ENCODE results near the gene IRF5. TPM values are rescaled to one million over a fixed set of nuclear protein-coding genes. Genes with fewer than 3 reads are reported as not detected.
A peak's percentile ranks its signal among the peaks of the same experiment; 100 is the strongest.

The IRF5 gene
- total RNA-seq, 1 donor from 2014 or later = 29.4 TPM

DNA sequence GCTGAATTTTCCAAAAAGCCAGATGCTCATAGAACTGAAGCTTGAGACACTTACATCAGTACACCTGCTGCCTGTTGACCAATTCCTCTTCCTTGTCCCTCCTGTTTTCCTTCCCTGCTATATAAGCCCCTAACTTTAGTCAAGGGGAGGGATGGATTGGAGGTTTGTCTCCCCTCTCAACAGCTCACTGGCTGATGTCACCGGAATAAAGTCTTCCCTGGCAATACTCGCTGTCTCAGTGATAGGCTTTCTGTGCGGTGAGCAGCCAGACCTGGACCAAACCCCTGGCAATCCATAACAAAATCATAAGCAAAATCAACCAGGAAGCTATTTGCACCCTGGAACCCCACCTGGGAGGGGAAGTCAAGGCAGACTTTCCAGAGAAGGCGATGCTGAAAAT is 929 bp upstream of the IRF5 start:
- TF ChIP-seq, protein P1, sequence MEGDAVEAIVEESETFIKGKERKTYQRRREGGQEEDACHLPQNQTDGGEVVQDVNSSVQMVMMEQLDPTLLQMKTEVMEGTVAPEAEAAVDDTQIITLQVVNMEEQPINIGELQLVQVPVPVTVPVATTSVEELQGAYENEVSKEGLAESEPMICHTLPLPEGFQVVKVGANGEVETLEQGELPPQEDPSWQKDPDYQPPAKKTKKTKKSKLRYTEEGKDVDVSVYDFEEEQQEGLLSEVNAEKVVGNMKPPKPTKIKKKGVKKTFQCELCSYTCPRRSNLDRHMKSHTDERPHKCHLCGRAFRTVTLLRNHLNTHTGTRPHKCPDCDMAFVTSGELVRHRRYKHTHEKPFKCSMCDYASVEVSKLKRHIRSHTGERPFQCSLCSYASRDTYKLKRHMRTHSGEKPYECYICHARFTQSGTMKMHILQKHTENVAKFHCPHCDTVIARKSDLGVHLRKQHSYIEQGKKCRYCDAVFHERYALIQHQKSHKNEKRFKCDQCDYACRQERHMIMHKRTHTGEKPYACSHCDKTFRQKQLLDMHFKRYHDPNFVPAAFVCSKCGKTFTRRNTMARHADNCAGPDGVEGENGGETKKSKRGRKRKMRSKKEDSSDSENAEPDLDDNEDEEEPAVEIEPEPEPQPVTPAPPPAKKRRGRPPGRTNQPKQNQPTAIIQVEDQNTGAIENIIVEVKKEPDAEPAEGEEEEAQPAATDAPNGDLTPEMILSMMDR (IDR thresholded peaks at IDR 0.05) = no peak
- no peak overlapping the region for H3K27ac ChIP-seq
- DNase-seq = no peak
- H3K4me3 ChIP-seq = no peak overlapping the region
- intact Hi-C loops (cut with DNase I) = no loop called here
- peaks cover 15% of the 10 kb centered on the region for H3K27me3 ChIP-seq
- no peak for ATAC-seq
- peaks cover 3% of the 10 kb centered on the region for H3K4me1 ChIP-seq
- no peaks in the 10 kb centered on the region for H3K9me3 ChIP-seq
- no peaks in the 10 kb centered on the region for H3K36me3 ChIP-seq

DNA sequence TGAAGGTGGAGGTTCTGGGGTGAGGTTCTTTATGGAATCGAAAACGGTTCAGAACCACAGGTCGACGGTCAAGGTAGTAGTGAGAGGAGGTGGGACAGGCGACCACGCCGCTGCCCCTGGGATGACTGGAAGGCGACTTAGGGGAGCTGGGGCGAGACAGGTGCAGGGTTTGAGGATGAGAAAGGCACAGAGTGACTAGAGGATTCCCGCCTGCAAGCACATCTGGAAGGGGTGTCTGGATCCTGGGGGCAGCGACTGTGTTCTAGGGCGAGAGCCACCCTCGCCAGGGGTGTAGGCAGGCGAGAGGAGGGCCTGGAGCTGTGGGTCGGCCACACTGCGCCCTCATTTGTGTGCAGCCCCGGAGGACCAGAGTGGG is 468 bp upstream of the IRF5 start:
- peaks cover 15% of the 10 kb centered on the region for H3K27me3 ChIP-seq
- peaks cover 3% of the 10 kb centered on the region for H3K4me1 ChIP-seq
- H3K9me3 ChIP-seq = no peaks in the 10 kb centered on the region
- H3K4me3 ChIP-seq = peak overlapping the region; percentile 60
- ATAC-seq (no peak), DNase-seq (peak; percentile 63)
- intact Hi-C loops (cut with DNase I) = no loop called here
- H3K27ac ChIP-seq = peak overlapping the region; percentile 68
- no peaks in the 10 kb centered on the region for H3K36me3 ChIP-seq
- TF ChIP-seq, protein P1 (IDR thresholded peaks at IDR 0.05) = no peak

DNA sequence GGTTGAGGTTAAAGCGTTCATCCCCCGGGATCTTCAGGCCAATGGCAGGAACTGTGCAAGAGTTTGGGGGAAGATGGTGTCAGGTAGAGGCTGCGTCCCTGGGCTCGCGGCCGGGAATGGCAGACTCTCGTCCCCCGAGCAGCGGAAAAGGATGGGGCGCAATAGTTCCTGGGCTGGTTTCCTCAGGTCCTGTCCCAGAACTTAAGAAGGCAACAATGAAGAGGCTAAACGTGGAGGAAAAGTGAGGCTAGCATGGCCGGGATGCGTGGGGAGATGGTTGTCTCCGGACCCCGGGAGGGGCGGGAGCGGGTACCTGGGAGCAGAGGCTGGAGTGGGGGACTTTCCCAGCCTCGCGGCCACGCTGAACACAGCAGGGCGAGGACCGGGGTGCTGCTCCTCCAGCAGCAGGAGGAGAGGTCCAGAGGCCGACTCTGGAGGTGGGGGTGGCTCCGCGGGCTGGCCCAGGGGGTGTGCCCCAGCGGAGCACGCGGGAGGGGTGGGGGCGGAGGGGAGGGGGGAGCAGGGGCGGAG is 882 bp downstream of the IRF5 start:
- H3K27ac ChIP-seq = peak overlapping the region; percentile 68

DNA sequence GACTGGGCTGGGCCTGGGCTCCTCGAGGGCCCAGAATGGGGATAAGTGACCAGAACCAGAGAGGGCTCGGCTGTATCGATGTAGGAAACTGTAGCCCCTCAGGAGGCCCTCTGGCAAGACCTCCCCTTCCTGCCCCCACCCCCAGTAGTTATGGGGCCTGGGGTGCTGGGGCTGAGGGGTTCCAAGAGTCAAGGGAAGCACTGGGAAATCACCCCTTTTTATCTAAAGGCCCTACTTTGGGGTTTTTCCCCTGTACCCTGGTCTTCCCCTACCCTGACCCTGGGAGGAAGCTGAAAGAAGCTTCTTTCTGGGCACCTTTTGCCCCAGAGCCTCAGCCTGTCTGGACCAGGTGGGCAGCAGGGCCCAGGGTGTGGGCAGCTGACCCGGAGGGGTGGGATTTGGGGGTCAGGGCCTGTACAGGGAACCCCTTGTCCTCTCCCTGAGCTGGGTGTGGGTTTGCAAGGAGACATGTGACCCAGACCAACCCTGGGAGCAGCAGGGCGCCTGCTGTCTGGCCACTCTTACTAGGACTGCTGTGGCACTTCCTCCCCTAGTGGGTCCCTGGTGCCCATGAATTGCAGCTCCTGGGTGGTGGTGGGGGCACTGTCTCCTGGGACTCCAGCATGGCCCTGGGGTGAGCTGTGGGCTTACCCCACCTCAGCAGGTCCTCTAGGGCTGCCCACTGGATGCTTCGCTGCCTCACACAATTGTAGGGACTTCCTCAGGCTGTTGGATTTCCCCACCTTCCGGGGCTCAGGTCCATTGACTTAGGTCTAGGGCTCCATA is 1.5 kb downstream of the IRF5 start:
- intact Hi-C loops (cut with DNase I) = no loop called here
- Histone ChIP-seq H3K4me1 (no peaks in the 10 kb centered on the region), H3K27ac (peak overlapping the region; percentile 68), H3K9me3 (no peaks in the 10 kb centered on the region), H3K27me3 (peaks cover 15% of the 10 kb centered on the region), H3K4me3 (peak overlapping the region; percentile 60), H3K36me3 (no peaks in the 10 kb centered on the region)
- DNase-seq (peak; percentile 77), ATAC-seq (peak; percentile 56)
- TF ChIP-seq, protein P1 (IDR thresholded peaks at IDR 0.05) = no peak

More for the DNA sequence above, 882 bp downstream of the IRF5 start:
- TF ChIP-seq, protein P1 (IDR thresholded peaks at IDR 0.05) = no peak
- Histone ChIP-seq H3K4me3 (peak overlapping the region; percentile 60), H3K9me3 (no peaks in the 10 kb centered on the region), H3K36me3 (no peaks in the 10 kb centered on the region), H3K27me3 (peaks cover 15% of the 10 kb centered on the region), H3K4me1 (no peaks in the 10 kb centered on the region)
- DNase-seq = peak; percentile 83
- intact Hi-C loops (cut with DNase I) = no loop called here
- peak; percentile 39 for ATAC-seq

DNA sequence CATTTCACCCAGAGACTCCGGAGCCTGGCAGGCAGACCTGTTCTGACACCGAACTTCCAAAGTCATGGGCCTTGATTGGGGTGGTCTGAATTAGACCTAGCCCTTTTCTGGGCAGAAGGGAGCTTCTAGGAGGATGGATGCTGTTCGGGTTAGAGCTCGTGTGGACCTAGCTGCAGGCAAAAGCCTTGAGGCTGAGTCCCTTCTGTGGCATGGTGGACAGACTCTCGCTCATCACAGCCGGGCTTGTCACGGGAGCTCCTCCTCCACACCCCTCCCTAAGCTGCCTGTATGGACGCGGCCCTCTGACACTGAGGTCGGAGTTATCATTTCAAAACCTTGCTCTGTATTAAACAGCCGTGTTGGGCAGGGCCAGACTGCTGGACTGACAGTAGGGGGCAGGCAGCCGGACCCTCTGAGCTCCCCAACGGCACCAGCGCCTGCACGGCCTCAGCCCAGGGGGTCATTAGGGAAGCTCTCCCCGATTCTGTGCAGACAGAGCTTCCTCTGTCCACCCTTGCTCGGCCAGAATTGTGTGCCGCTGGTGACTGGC is 2.2 kb downstream of the IRF5 start:
- intact Hi-C loops (cut with DNase I) = no loop called here
- Histone ChIP-seq H3K27ac (peak overlapping the region; percentile 68), H3K36me3 (no peaks in the 10 kb centered on the region), H3K27me3 (peaks cover 15% of the 10 kb centered on the region), H3K4me1 (no peaks in the 10 kb centered on the region), H3K4me3 (peak overlapping the region; percentile 60), H3K9me3 (no peaks in the 10 kb centered on the region)
- TF ChIP-seq, protein P1 (IDR thresholded peaks at IDR 0.05) = no peak
- ATAC-seq (peak; percentile 35), DNase-seq (peak; percentile 70)

Data from upper lobe of right lung (tissue), 1 donor.